Measurements from ENCODE around the gene SLC25A26.

Gene SLC25A26

DNA sequence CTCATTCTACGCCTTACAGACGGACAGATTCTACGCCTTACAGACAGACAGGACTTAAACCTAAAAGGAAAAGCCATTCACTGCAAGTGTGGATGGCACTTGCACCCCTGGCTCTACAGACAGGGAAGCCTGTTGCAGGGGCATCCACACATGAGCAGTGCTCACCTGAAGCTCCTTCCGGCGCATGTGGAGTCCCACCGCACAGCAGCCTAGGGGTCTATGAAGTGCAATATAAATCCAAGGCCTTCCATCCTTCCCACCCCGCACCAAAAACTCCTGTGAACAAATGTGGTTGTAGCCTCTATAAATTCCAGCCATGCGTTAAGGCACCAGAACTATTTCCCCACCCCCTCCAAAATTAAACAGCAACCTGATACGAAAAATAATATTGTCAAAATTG lies 158.8 kb downstream of the SLC25A26 start:
- DNase-seq: no peak

DNA sequence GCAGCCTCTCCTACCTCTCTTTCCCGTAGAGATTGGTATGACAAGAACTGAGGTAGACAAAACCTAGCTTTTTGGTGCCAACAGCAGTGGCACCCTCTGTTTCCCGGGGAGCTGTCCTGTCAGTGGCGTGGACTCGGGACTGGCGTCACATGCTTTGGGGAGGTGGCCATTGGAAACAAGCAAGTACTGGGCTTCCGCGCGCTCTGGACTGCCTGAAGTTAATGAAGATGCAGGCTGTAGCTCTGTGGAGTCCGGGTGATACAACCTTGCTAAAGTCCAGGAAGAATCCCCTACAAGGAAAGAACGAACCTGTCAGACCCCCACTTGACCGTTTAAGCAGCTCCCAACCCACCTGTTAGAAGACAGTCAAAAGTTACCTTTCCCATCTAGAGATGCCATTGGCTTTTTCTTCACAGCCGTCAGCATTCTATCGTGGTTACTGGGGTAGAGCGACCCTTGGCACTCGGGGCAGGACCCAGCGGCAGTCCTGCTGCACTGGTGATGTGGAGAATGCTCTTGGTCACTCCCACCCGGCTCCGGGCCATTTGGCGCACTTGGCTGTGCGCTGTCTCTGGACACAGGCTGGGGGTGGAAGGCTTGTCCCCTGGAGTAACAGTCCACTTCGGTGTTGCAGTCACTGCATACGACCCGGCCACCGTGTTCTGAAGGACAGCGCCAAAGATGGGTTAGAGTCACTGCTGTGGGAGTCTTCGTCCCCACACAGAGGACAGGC lies 159.6 kb downstream of the SLC25A26 start:
- DNase-seq: no peak

DNA sequence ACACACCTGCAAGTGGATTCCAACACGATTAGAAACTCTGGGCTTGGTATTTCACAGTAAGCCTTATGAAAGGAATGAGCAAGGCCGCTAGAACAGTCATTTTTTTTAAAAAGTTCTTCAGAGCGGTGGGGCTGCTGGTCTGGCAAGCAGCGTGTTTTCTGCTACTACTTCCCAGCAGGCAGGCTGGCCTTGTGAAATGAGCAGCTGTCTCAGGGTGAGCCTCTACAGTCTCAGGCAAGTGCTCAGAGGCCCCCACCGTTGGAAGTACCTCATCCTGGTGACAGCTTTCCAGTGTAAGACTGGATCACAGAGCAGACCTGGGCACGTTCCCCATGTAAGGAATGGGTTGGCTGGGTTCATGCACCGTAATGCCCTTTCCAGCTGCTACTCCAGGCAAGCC lies 160.8 kb downstream of the SLC25A26 start:
- no peak for DNase-seq

DNA sequence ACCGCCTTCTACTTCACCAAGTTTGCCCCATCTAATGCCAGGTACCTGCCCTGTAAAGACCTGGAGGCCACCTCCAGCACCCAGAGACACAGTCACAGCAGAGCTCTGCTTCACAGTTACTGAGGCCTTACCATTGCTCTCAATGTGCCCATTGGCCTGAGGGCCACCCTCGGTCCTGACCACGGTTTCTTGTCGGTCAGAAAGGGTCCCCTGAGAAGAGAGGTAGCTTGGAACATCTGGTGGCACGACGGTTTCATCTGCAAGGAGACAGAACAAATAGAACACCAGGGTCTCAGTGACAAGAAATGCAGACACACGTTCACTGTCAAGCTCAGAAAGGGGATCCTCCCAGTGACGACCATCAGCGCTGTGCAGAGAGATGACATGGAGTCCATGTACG lies 161.3 kb downstream of the SLC25A26 start:
- DNase-seq: no peak

DNA sequence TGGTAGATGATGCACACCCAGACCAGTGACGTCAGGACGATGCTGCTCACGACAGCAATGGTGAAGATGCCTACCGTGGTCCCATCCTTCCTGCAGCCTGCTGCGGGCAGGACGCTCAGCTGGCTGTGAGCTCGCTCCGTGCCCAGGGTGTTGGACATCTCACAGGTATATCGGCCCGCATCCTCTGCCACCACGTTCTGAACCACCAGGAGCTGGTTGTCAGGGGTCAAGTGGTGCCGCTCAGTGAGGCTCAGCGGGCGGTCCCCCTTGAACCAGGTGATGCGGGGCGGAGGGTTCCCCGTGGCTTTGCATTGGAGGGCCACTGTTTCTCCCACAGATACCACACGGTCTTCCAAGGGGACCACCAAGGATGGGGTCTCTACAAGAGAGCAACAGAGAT lies 162.2 kb downstream of the SLC25A26 start:
- DNase-seq: no peak

DNA sequence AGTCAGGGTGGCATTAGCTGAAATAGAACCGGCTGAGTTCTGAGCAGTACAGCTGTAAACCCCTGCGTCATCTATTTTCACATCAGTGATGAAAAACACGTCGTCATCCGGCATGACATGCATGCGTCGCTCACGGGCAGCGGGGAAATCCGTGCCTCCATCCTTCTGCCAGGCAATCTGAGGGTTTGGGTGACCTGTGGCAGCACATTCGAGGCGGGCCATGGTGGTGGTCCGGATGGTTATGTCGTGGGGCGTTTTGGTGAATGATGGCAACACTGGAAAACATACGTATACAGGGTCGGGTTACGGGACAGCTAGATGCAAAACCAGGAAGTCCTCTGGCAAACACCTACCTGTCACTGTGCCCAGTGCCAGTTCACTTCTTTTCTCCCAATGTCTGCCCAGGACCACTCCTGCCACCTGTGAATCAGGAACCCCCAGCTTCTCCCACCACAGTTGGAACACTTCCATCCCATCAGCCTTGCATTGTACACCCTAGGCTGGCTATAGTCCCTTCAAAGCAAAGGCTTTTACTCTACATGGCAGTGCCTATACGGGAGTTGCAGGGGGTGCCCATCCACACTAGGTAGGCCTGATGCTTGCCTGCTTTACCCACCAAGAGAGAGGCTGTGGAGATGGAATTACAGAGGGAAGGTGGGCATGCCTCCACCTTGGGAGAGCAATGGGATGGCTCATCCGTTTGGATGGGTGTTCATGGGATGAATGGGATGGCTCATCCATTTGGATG lies 163.4 kb downstream of the SLC25A26 start:
- DNase-seq: no peak

DNA sequence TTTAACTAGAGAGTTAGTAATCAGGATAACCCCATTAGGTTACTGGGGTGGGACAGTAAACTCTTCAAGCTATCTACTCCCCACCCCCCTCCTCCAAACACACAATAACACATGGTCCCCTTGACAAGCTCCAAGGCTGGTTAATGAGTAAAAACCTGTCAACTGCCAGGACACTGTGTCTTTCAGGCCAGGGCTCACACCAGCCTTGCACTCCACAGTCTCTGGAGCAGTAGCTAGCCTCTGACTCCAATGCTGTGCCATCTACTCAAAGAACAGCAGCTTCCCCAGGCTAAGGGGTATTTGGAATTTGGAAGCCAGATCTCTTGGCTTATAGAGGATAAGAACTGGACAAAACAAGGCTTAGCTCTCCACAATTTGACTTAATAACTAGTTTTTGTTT lies 164.3 kb downstream of the SLC25A26 start:
- DNase-seq: no peak

DNA sequence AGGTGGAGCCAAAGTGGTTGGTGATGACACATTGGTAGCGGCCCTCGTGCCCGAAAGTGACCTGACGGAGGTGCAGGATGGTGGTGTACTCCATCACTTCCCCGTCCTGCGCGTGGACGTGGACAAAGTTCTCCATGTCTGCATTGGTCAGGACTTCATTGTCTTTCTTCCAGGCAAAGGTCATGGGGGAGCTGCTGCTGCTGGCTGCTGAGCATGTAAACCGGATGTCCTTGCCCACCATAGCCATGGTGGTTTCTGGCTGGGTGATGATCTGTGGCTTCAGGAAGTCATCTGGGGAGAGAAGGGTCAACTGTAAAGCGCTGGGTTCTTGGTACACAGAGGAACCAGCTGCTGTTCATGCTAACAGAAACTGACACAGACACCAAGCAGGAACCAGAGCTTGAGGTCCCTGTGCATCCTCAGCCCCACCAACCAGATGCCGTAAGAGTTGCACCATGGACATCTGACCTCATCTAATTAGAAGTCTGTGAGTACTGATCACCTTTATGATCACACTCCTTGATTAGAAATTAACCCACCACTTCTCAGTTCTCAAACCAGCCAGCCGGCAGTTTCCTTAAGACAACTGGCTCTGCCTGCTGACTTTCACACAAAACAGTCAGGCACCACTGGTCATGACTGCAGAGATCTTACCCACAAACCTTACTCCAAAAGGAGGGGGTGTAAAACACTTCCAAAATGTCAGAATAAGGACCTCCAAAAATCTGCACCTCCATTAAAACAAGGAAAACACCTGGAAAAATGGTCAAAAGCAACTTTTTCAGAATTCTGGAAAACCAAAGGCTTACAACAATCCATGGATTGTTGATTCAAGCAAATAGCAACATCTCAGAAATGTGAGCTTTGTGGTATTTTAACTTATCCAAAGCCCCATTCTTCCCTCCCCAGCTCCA lies 165.5 kb downstream of the SLC25A26 start:
- DNase-seq: no peak

DNA sequence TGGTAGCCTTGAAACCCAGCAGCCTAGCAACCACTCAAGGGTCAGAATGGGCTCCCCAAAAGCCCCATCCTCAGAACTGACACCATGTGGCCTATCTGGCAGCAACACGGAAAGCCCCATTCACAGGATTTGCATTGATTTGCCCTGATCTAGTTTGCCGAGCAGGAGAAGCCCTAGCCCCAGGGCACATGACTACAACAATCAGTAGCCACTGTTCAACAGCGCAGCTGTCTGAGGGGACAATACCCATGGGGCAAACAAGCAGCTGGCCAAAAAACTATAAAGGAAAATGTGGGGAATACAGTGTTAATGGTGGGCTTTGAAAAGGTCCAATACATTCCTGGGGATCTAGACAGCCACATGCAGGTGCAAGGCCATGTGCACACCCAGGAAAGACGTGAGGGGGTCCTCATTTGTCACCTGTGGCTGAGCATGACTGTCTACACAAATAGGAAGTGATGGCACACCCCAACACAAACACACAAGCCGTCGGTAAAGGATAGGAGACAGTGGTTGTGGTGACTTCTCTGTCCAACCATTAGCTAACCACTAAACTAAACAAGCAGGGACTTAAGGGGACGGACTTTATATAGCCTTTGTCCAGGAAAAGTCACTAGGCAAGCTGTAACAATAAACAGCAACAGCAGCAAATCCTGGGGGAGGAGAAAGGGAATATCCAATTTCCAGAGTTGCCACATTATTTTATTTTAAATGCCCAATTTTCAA lies 166.3 kb downstream of the SLC25A26 start:
- DNase-seq: no peak

DNA sequence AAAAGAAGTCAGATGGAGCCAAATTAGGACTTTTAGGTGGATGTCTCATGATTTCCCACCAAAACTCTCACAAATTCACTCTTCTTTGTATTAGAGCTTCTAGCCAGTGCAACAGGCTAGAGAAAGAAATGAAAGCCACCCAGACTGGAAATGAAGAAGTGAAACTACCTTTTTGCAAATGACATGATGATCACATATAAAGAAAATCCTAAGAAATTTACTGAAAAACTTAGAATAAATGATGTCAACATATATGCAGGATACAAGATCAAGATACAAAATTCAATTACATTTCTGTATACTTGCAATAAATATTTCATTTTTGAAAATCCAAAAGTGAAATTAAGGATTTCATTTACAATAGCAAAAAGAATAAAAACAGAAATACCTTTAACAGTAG lies 169.2 kb downstream of the SLC25A26 start:
- no peak for DNase-seq

DNA sequence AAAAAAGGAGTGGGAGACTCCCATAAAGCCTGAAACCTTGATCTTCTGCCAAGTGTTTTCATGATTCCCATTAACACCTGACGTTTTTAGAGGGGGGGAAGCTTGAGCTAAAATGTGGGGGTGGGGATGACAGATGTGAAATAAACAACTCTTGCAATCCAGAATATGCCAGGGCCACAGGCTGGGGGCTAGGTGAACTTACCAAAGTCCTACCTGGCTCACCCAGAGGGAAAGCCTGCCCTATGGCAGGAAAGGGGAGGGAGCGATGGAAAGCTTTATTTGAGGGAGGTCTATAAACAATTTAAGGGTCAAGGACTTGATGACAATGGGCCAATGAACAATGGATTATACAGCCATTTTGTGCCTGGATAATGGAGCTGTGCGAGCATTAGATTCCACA lies 171.7 kb downstream of the SLC25A26 start:
- DNase-seq: no peak

DNA sequence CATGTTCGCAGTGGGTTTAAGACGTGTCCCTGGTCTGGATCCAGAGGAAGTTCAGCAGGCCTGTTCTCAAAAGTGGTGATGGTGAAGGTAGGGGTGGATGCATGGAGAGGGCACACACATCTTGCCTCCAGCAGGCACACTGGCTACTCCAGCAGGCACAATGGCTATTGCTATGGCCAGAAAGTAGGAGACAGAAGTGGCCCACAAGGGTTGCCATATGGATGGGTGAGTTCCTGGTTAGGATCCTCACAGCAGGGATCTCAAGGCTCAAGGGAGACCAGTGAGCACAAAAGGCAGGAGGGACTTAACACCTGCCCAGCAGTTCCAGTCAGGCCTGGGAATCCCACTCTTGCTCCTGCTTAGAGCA lies 172.1 kb downstream of the SLC25A26 start:
- no peak for DNase-seq

DNA sequence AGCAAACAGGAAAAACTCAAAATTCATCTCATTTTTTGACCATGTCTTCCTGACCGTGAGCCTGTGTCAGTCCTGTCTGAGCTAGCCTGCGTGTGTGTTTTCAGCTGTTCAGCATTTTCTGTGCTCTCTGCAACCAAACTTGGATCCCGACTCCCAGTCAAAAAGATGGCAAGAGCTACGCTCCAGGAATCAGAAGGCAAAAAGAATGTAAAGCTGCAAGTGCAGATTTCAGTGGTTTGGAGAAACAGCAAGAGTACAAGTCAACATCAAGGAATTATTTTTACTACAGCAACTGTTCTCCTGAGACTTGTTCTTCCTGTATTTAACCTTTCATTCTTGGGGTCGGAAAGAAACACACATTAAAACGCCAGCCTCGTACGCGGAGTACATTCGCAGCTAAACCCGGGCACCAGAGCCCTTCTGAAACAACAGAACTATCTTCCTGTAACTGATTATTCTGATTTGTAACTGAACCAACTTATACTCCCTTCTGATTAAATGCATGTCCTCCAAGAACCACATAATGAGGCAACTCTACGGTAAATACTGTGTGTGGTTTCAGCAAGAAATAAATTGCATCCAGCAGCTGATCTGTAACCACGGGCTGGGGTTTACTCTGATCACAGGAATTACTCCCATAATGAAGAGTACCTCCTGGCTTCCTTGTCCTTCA lies 172.7 kb downstream of the SLC25A26 start:
- no peak for DNase-seq

DNA sequence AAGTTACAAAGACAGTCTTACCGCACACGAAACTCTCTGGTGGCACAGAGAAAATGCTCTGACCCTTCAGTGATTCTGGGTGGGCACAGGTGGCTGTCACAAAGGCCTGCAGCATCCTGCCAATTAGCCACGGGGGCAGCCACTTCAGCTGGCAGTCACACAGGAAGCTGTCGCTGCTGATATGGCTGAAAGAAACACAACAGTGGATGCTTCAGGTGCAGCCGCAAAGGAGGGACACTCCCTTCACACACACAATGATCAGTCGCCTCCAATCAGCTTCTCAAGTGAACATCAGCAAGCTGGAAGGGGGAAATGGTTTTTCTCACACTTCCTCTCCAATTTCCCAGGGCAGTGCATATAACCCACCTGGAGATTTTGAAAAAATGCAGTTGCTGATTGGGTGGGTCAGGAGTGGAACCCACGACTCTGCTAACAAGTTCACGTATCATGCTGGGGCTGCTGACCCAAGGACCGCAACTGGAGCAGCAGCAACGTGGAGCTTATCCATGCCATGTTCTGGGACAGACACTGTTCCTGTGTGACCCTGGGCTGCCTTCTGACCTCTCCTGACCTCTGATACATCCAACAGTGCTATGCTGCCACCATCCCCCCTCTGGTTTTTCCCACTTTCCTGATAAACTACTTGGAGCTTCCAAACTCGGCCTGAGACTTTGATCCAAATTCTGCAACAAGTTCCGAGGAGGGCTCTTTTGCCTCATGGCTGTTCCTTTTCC lies 173.4 kb downstream of the SLC25A26 start:
- peak; percentile 52 for DNase-seq

DNA sequence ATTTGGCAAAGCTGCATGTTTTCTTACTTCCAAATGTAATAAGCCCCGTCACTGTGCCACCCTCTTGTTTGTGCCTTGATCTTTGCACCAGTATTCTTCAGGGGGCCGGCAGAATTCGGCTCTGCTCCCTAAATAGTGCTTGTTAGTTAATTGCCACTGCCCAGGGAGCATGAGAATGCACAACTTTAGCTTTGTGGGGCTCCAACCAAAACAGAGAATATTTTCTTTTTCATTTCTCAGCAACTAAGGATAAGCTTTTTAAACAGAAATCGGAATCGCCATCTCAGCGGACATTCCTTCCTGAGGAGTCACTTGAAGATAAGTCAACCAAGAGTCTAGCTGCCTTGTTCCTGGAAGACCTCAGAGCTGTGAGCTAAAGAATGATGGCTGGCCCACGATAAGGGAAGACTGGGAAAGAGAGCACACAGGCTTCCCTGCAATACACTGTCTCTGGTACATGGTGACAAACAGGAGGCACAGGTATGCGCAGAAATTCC lies 174.0 kb downstream of the SLC25A26 start:
- DNase-seq: no peak

DNA sequence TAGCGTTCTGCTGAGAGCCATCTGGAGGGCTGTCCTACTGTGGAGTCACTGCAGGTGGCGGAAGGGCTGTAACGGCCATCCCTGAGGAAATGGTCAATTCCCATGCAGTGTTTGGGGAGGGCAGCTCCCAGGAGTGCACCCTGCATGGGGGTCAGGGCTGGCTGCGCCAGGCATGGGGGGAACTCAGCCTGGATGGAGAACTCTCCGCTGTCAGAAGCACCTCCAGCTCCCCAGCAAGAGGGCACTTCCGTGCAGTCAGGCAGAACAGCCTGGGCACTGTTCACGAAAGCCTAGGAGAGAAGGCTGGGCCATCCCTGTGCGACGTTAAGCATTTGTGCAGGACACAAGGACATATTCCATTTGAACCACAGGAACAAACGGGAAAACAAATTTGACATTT lies 174.8 kb downstream of the SLC25A26 start:
- DNase-seq: no peak

DNA sequence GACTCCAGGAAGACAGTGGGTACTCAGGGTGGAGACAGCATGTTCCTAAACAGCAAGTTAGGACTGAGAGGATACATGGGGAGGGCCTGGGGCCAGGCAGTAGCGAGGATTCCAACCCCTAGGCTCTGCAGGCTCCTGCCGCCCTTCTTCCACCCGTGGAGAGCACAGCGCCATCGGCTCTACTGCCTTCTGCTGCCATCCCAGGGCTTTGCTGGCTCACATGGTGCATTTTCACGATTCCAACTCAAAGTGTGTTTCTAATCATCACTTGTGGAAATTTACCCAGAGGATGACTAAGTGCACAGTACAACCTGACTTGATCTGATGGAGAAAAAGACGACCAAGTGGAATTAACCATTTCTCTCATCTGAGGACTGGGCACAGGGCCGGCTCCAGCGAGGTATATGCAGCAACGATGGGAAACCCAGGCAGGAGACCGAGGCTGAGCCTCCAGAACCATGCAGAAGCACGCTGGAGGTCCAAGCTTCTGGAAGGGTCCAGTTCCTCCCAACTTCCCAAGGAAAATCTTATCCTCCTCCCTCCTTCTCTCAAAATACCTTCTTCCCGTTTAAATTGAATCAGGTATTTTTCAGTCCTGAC lies 175.5 kb downstream of the SLC25A26 start:
- no peak for DNase-seq

DNA sequence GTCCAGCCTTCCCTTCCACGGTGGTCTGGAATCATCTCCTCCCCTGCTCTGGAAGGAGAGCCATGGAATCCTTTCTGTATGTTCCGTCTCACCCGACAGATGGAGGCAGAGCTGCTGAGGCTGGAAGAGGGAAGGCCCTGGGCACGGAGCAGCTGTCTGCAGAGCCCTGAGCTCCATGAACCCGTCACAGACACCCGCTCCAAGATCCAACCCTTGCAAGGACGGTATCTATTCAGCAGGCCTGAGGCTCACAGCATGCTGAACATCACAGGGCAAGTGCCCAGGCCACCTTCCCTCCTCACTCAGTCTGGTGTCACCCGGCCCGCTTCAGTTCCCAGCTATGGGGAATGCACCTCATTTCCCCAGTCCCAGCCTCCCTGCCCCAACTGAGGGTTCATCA lies 176.1 kb downstream of the SLC25A26 start:
- DNase-seq: no peak

DNA sequence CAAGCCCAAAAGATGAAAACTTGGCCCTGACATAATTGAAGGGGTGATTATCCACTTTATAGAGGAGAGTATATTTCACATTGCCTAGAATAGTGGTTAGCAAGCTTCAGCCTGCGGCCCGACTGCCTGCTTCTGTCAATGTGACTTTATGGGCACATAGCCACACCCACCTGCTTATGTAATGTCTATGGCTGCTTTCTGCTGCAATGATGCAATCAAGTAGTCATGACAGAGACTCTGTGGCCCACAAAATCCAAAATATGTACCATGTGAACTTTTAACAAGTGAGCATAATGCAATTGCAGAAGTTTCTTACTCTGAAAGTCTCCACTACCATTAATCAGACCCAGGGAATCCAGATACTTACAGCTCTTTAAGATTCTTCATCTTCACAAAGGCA lies 176.9 kb downstream of the SLC25A26 start:
- no peak for DNase-seq

DNA sequence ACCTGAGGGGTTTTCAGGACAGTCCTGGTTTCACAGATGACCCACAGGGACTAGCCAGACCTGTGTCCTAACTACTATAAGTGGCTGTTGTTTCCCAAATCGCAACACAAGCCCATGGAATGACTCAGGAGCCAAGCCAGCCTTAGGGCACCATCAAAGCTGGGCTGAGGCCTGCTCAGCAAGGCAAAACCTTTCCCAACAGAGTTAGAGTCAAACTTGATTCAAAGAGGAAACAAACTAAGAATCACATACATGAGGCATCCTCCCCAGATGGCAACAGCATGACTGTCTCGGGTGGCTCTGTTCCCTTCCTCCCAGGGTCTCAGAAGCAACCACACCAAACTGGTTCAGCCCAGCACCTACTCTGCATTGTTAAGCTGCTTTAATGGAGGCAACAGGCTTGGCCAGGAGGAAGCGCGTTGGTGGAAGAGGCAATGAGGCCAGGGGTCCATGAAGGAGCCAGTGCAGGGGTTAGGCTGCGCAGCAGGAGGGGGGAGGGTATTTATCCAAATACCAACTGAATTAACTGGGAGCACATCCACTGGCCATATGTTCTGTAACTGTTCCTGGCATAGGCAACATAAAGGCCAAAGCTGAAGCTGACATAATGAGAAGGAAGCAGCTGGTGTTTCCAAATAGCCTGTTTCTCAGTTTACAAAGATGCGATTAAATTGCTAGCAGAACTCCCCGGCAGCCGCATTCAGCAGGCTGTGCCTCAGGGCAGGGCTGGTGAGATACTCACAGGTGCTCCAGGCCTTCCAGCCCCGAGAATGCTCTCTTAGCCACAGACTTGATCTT lies 177.6 kb downstream of the SLC25A26 start:
- DNase-seq: no peak

Data from activated T-cell treated with anti-CD3 and anti-CD28 coated beads, Interleukin-2, amount 50 U/mL, for 1 hour (primary cell).